Activated T-helper 2 cell treated with anti-CD3 and anti-CD28 coated beads, Interferon-gamma antibody, Interleukin-2, Interleukin-4, amounts not matched to agents 10 μg/mL and 5 μg/mL and 100 μg/mL, durations not matched to agents 14 hours and 24 hours and 36 hours (primary cell): ENCODE results near the gene SLC6A7. TPM values are rescaled to one million over a fixed set of nuclear protein-coding genes. Genes with fewer than 3 reads are reported as not detected.

Source experiments
- DNase-seq: peaks from one replicate; pipeline ENCODE4 v3.0.0; 2021; ENCODE audit warnings: low spot score
- H3K27ac Mint-ChIP-seq: one replicate; pipeline ENCODE4 v1.8.0; 2021; ENCODE audit warnings: mixed read lengths
- H3K27me3 Mint-ChIP-seq: one replicate; pipeline ENCODE4 v1.8.0; 2021; ENCODE audit warnings: low read depth, mixed read lengths
- H3K36me3 Mint-ChIP-seq: one replicate; pipeline ENCODE4 v1.8.0; 2021; ENCODE audit warnings: low read depth, mixed read lengths
- H3K4me1 Mint-ChIP-seq: one replicate; pipeline ENCODE4 v1.8.0; 2021; ENCODE audit warnings: low read depth, mixed read lengths
- H3K4me3 Mint-ChIP-seq: one replicate; pipeline ENCODE4 v1.8.0; 2021; ENCODE audit warnings: low read depth, mild to moderate bottlenecking, moderate library complexity, mixed read lengths
- H3K9me3 Mint-ChIP-seq: one replicate; pipeline ENCODE4 v1.8.0; 2021; ENCODE audit warnings: mixed read lengths
- intact Hi-C: fragments of 100-400 bp; cut with micrococcal nuclease; formaldehyde crosslinking; loops from one replicate; pipeline ENCODE4 v1.15.1; 2023
- total RNA-seq: library from RNA; stranded (reverse); gene quantifications from 2 replicates; pipeline ENCODE4 v1.2.3, GENCODE V29; 2022

Gene SLC6A7
- total RNA-seq, 1 donor from 2014 or later: not detected

DNA sequence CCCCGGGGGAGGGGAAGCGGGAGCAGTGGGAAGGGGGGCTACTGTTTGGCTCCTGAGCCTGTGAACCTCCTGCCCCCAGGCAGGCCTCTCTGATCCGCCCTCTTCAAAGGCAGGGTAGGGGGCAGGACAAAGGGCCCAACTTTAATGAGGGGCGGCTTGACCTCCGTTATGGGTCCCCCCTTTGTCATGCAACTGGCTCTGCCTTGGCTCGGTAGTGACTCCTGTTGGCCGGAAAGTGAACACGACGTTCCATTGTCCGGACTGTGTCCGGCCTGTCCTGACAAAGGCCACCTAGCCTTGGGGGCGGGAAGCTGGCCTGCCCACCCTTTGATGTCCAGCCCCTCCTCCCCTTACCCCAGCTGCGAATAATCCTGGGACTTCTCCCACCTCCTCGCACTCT lies 22.0 kb upstream of the SLC6A7 start:
- H3K4me1 Mint-ChIP-seq: no peaks in the 10 kb centered on the region
- peaks cover 42% of the 10 kb centered on the region for H3K27me3 Mint-ChIP-seq
- no peaks in the 10 kb centered on the region for H3K9me3 Mint-ChIP-seq
- no peaks in the 10 kb centered on the region for H3K36me3 Mint-ChIP-seq
- intact Hi-C loops: no loop called here
- H3K27ac Mint-ChIP-seq: no peak overlapping the region
- DNase-seq: no peak
- H3K4me3 Mint-ChIP-seq: no peak overlapping the region

DNA sequence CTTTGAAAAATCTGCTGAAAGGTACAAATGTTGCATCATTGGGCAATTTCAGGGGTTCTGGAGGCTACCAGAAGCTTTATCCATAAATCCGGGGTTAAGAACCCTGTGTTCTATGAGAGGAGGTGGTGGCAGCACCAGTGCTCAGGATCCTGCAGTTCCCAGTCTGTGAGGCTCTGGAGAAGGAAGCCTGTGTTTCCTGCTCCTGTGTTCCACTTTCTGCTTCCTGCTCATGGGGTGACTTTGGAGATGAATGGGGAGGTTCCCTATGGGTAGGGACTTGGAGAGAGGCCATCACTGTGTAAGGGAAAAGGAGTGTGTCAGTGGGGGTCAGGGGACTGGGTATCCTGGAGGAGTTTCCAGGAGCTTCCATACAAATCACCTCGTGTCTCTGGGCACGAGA lies 21.0 kb upstream of the SLC6A7 start:
- Mint-ChIP-seq H3K9me3 (no peaks in the 10 kb centered on the region), H3K27me3 (peaks cover 42% of the 10 kb centered on the region)

DNA sequence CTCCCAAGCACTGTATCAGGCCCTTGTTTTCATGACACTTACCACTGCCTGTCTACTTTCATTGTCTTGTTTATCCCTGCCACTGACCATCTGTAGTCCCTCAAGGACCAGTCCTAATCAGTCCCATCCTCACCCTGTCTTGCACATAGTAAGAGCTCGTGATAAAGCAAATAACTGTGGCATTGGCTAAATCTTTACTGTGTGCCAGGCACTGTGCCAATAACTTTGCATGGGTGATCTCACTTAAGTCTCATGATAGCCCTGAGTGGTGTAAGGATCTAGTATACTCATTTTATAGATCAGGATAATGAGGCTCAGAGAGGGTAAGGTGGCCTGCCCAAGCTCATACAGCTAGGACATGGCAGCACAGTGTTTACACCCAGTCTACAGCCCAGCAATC lies 17.7 kb upstream of the SLC6A7 start:
- H3K4me1 Mint-ChIP-seq: no peaks in the 10 kb centered on the region
- H3K36me3 Mint-ChIP-seq: no peaks in the 10 kb centered on the region
- intact Hi-C loops: no loop called here
- no peak for DNase-seq
- no peaks in the 10 kb centered on the region for H3K9me3 Mint-ChIP-seq
- no peak overlapping the region for H3K27ac Mint-ChIP-seq
- H3K27me3 Mint-ChIP-seq: peaks cover 27% of the 10 kb centered on the region
- H3K4me3 Mint-ChIP-seq: no peak overlapping the region

More for the DNA sequence above, 21.0 kb upstream of the SLC6A7 start:
- Mint-ChIP-seq H3K27ac (no peak overlapping the region), H3K4me3 (no peak overlapping the region), H3K4me1 (no peaks in the 10 kb centered on the region), H3K36me3 (no peaks in the 10 kb centered on the region)
- intact Hi-C loops: no loop called here
- DNase-seq: no peak

DNA sequence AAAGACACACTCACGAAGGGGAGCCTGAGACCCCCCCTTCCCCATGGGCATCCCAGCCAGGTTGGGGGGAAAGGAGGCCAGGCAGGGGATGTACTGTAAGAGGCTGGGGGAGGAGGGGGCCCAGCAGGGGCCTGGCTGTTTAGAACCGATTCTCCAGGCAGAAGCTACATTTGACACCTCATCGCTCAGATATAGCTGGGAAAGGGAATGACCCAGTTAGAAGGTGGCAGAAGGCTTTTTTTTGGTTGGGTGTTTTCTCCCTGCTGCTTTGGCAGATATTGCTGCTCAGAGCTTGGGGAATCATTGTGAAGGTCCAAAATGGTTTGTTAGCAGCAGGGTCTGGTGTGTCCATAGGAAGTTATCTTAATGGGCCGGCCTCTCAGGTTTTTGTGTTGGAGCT lies 17.3 kb upstream of the SLC6A7 start:
- no peaks in the 10 kb centered on the region for H3K9me3 Mint-ChIP-seq
- H3K36me3 Mint-ChIP-seq: no peaks in the 10 kb centered on the region
- no peak for DNase-seq
- H3K4me1 Mint-ChIP-seq: no peaks in the 10 kb centered on the region
- no peak overlapping the region for H3K4me3 Mint-ChIP-seq
- no peak overlapping the region for H3K27ac Mint-ChIP-seq
- H3K27me3 Mint-ChIP-seq: peaks cover 24% of the 10 kb centered on the region
- intact Hi-C loops: no loop called here

DNA sequence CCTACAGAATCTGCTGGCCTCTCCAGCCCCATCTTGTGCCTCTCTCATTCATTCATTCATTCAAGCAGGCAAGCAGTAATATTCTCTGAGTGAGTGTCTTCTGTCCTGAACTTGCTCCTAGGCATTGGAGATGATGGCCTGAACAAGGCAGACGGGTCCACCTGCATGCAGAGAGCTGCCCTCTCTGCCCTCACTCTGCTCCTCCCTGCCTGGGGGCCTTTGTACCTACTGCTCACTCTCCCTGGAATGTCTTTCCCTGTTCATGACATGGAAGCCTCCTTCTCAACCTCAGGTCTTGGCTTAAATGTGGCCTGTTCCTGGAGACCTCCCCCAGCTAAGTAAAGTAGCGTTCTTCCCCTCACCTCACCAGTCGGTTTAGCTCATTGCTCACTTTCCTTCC lies 16.7 kb upstream of the SLC6A7 start:
- intact Hi-C loops: no loop called here
- Mint-ChIP-seq H3K36me3 (no peaks in the 10 kb centered on the region), H3K9me3 (no peaks in the 10 kb centered on the region), H3K4me3 (no peak overlapping the region), H3K4me1 (no peaks in the 10 kb centered on the region), H3K27ac (no peak overlapping the region), H3K27me3 (peaks cover 19% of the 10 kb centered on the region)
- no peak for DNase-seq

DNA sequence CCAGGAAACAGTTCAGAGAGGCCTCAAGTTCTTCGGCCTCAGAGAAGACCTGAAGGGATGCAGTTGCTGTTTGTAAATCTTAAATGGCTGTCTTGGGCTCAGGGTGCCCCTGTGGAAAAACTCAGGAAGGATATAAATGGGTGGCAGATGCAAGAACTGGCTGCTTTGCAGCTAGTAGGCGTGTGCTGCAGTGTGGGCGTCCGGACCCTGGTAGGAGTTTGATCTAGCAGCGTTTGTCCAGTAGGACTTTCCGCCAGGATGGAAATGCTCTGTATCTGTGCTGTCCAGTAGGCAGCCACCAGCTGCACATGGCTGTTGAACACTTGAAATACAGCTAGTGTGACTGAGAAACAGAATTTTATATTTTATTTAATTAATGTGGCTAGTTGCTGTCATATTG lies 15.6 kb upstream of the SLC6A7 start:
- Mint-ChIP-seq H3K9me3 (no peaks in the 10 kb centered on the region), H3K4me3 (no peak overlapping the region), H3K36me3 (no peaks in the 10 kb centered on the region), H3K27ac (no peak overlapping the region), H3K27me3 (peaks cover 12% of the 10 kb centered on the region), H3K4me1 (no peaks in the 10 kb centered on the region)
- no peak for DNase-seq
- intact Hi-C loops: no loop called here

DNA sequence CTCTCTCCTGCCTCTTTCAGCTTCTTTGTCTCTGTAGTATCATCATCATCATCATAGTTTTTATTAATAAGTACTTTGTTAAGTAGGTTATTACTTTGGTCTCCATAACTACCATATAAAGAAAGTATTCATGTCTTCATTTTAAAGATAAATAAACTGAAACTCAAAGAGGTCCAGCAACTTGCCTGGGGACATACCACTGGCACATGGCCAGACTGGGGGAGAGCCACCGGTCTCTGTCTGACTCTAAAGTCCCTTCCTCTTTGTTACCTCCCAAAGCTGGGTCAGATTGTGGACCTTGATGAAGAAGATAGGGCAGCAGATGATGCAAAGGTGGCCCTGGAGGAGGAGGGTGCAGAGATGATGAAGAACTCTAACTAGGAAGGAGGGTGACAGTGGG lies 14.8 kb upstream of the SLC6A7 start:
- Mint-ChIP-seq H3K4me3 (no peak overlapping the region), H3K27me3 (peaks cover 10% of the 10 kb centered on the region), H3K36me3 (no peaks in the 10 kb centered on the region), H3K4me1 (no peaks in the 10 kb centered on the region), H3K9me3 (no peaks in the 10 kb centered on the region), H3K27ac (no peak overlapping the region)
- intact Hi-C loops: no loop called here
- DNase-seq: no peak

DNA sequence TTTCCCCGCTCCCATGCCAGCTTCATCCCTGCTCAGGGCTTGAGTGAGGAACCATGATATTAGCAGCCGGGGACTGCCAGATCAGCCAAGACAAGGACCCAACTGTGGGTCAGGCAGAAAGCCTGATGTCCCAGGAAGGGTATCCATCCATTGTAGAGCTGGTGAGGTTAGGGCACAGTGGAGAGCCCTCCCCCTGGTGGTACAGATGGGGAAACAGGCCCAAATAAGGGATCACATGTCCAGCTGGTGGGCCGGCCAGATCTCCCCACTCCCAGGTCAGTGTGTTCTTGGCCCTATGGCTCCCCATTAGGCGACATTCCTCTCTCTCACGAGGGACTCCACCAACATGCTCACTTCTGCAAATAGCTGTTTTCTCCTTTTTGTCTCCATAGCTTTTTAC lies 14.3 kb upstream of the SLC6A7 start:
- no peak overlapping the region for H3K4me3 Mint-ChIP-seq
- intact Hi-C loops: no loop called here
- no peak for DNase-seq
- H3K27me3 Mint-ChIP-seq: peaks cover 7% of the 10 kb centered on the region
- no peaks in the 10 kb centered on the region for H3K4me1 Mint-ChIP-seq
- H3K9me3 Mint-ChIP-seq: no peaks in the 10 kb centered on the region
- no peaks in the 10 kb centered on the region for H3K36me3 Mint-ChIP-seq
- H3K27ac Mint-ChIP-seq: no peak overlapping the region

DNA sequence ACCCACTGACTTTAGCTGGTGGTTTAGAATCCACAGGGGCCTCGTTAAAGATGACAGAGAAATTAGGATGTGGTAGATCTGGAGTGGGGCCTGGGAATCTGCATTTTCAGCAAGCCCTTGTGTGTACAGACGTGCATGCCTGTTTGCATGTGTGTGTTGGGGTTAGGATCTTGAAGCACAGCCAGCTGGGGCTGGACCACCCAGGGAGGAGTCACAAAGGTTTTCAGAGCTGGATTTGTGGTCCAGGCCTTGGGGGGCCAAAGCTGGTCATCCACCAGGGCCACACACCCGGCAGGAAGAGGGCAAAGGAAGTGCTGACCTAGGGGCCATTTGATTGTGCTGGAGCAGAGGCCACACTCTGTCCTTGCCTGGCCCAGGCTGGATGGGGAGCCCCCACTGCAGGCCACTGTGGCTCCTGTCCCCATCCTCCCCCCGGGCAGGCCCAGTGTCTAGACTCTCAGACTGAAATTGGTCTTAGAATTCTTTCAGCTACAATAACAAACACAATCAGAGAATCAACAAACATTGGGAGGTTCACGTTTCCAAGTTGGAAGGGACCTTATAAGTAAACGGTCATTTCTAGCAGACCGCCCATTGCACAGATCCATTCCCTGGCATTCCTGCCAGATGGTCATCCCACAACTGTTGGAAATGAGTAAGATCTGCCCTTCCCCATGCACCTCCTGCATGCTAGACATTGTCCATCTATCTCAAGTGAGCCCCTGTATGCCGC lies 13.0 kb upstream of the SLC6A7 start:
- H3K27ac Mint-ChIP-seq: no peak overlapping the region
- H3K9me3 Mint-ChIP-seq: no peaks in the 10 kb centered on the region
- no peak for DNase-seq
- no peaks in the 10 kb centered on the region for H3K4me1 Mint-ChIP-seq
- H3K27me3 Mint-ChIP-seq: peaks cover 5% of the 10 kb centered on the region
- H3K4me3 Mint-ChIP-seq: no peak overlapping the region
- intact Hi-C loops: no loop called here
- H3K36me3 Mint-ChIP-seq: no peaks in the 10 kb centered on the region

DNA sequence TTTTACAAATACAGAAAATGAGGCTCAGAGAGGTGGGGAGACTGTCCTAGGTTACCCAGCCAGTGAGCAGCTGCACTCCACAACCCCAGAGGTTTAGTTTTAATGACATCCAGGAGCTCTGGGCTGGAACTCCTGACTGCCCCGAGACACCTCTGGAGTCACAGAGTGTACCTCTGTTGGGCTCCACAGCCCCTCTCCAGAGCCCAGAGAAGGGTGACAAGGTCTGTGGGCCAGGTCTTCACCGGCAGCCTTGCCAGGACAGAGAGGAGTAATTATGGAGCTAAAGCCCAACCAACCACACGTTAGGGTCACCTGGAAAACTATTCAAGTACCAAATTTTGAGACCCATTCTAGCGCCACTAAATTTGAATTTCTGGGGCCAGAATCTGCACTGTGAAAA lies 12.1 kb upstream of the SLC6A7 start:
- Mint-ChIP-seq H3K9me3 (no peaks in the 10 kb centered on the region), H3K27me3 (no peaks in the 10 kb centered on the region), H3K27ac (no peak overlapping the region), H3K4me3 (no peak overlapping the region), H3K36me3 (no peaks in the 10 kb centered on the region), H3K4me1 (no peaks in the 10 kb centered on the region)
- DNase-seq: no peak
- intact Hi-C loops: no loop called here

DNA sequence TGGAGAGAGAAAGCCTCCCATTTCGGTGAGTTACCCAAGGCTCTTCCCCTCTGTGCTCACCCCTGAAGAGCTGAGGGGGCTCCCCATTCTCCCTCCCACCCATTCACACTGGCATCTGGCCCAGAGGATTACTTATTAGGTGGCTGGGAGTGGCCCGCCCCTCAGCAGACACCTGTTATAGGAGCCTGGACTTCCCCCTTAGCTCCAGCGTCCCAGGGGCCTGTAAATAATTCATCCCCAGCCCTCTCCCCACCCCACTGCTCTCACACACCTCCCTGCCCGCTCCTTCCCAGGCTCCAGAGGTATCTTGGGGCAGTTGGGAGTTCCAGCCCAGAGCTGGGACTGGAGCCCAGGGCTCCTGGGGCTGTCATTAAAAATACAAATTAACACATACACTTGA lies 11.6 kb upstream of the SLC6A7 start:
- Mint-ChIP-seq H3K4me1 (no peaks in the 10 kb centered on the region), H3K27me3 (no peaks in the 10 kb centered on the region), H3K27ac (no peak overlapping the region), H3K36me3 (no peaks in the 10 kb centered on the region), H3K4me3 (no peak overlapping the region), H3K9me3 (no peaks in the 10 kb centered on the region)
- DNase-seq: no peak
- intact Hi-C loops: no loop called here

DNA sequence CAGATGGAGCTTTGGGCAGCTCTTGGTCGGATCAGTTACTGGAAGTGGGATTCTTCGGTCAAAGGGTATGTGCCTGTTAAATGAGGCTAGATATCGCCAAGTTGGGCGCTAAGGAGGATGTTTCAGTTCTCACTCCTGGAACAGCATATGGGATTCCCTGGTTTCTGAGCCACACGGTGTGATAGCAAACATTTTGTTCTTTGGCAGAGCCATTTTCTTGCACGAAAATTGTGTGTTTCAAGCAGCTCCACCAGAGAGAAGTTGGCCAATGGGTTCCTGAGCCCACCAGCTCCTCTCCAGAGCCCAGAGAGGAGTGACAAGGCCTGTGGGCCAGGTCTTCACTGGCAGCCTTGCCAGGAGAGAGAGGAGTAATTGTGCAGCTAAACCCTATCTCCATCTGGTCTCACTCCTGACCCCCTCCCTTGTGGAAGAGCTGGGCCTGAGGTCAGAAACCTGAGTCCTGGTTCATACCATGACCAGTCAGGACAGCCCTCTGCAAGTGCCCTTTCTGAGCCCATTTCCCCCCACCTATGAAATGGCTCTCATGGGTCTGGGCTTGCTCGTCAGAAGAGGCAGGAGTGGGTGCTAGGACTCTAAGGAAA lies 10.7 kb upstream of the SLC6A7 start:
- H3K36me3 Mint-ChIP-seq: no peaks in the 10 kb centered on the region
- H3K4me3 Mint-ChIP-seq: no peak overlapping the region
- no peaks in the 10 kb centered on the region for H3K27me3 Mint-ChIP-seq
- no peaks in the 10 kb centered on the region for H3K9me3 Mint-ChIP-seq
- no peak overlapping the region for H3K27ac Mint-ChIP-seq
- no peak for DNase-seq
- intact Hi-C loops: no loop called here
- H3K4me1 Mint-ChIP-seq: no peaks in the 10 kb centered on the region

DNA sequence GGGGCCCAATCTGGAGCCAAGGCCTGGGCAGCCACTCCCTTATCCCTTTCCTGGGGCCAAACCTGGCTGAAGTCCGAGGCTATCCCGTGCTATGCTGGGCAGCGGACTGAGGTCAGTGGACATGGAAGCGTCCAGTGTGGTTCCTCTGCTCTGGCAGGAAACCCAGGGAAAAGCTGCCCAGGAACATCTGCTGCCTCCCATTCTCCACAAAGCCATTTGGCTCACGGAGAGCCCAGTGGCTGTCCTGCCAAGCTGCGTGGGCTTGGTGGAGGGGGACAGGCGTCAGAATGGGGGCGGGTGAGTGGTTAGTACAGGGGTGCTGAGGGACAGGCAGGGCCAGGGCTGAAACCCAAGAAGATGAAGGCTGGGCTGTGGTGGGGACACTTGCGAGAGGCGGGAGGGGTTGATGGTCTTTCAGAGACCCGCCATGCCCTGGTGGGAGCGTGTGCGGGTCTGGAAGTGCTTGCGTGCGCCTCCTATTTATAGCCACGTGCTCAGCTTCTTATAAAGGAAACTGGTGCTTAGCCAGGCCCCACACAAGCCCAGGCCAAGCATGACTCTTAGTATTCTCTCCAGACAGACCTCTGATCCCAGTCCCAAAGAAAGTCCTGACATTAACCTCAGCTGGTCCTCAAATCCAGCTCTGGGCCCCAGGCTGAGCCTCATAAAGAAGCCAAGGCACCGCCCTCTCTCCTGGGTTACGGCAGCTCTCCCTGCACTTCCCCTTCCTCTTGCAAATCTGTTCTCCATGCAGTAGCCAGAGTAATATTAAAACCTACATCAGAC lies 9.4 kb upstream of the SLC6A7 start:
- intact Hi-C loops: no loop called here
- no peak overlapping the region for H3K27ac Mint-ChIP-seq
- no peaks in the 10 kb centered on the region for H3K4me1 Mint-ChIP-seq
- no peaks in the 10 kb centered on the region for H3K36me3 Mint-ChIP-seq
- no peak for DNase-seq
- peaks cover 1% of the 10 kb centered on the region for H3K27me3 Mint-ChIP-seq
- H3K4me3 Mint-ChIP-seq: no peak overlapping the region
- no peaks in the 10 kb centered on the region for H3K9me3 Mint-ChIP-seq
